GM12872 (cell line): ENCODE measurements around the gene OXLD1.

Experiments
- TF ChIP-seq, protein P1 (sequence below): IDR thresholded peaks from 3 replicates; pipeline ENCODE4 v1.5.1; 2011; ENCODE audit warnings: low read depth, mild to moderate bottlenecking, low read length, moderate library complexity; ENCODE audit not compliant: insufficient read depth

Gene OXLD1

DNA sequence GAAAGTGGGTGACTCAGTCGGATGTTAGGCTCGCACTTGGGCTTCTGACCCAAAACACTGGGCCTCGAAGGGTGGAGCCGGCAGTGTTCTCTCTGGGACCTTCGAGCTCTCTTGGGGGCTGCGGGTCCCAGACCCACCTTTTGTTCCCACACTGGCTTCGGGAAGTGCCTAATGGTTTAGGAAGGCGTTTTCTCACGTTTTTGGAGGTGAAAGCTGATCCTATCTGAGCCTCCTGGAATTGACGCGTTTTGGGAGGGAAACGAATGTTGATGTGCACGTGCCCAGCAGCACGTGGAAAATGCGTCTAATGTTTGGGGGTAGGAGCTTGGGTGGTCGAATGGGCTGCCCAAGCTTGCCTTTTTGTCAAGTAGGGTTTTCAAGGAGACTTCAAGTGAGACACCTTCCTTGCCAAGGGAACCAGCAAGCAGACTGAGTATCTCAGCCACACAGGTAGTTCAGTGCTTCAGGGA, 18.1 kb upstream of the OXLD1 start:
- TF ChIP-seq, protein P1, sequence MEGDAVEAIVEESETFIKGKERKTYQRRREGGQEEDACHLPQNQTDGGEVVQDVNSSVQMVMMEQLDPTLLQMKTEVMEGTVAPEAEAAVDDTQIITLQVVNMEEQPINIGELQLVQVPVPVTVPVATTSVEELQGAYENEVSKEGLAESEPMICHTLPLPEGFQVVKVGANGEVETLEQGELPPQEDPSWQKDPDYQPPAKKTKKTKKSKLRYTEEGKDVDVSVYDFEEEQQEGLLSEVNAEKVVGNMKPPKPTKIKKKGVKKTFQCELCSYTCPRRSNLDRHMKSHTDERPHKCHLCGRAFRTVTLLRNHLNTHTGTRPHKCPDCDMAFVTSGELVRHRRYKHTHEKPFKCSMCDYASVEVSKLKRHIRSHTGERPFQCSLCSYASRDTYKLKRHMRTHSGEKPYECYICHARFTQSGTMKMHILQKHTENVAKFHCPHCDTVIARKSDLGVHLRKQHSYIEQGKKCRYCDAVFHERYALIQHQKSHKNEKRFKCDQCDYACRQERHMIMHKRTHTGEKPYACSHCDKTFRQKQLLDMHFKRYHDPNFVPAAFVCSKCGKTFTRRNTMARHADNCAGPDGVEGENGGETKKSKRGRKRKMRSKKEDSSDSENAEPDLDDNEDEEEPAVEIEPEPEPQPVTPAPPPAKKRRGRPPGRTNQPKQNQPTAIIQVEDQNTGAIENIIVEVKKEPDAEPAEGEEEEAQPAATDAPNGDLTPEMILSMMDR: no peak

DNA sequence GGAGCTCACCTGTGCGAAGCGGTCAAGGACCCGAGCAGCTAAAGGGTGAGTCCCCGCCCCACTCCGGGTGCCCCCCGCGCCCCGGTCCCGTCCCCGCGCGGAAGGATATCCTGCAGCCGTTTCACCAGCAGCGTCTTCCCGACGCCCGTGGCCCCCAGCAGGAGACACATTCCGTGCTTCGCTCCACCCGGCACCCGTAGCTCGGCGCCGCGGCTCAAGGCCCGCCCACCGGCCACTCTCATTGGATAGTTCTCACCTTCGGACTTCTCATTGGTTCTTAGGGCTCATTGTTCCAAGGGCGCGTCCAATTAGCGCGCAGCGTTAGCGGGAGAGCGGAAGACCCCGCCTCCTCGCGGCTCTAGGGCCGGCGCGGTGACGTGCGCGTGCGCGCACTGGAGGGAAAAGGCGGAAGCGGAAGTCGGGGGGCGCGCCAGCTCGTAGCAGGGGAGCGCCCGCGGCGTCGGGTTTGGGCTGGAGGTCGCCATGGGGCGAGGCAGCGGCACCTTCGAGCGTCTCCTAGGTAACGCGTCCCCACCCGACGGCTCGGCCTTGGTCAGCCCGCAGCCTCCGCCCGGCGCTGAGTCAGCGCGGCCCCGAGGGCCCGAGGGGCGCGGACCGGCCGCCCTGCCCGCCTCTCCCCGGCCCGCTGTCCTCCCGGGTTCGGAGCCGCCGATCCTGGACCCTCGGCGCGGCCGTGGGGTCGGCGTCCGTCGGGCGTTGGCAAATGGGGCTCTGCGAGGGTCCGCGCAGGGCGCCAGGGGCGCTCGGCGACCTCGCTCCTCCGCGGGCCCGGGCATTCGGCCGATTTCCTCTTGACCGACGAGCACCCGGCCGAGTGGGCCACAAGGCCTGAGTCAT, 17.4 kb upstream of the OXLD1 start, which contains the start of the genes ARL16 and HGS:
TSS of gene ARL16 (minus strand) at position 214 of the 858 bp plus-strand sequence. CDS start at position 170, 44 bp downstream.
TSS of gene HGS (plus strand) at position 428 of the 858 bp plus-strand sequence. CDS start at position 484, 56 bp downstream.
- TF ChIP-seq, protein P1: no peak

DNA sequence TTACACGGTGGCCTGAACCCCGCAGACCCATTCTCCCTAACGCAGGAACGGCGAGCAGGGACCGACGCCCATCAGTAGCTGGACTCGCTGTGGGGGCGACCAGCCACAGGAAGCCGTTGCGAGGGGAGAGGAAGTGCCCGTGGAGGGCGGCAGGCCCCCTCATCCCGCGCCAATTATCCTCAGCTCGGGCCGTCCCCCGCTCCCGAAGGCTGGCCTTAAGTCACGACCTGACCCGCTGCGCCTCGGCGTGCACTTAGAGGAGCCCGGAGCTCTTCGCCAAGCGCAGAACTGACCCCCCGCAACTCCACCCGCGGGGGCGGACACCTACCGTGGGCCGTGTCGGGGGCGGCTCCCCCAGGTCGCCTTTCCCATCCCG, 16.8 kb upstream of the OXLD1 start:
- TF ChIP-seq, protein P1: no peak

DNA sequence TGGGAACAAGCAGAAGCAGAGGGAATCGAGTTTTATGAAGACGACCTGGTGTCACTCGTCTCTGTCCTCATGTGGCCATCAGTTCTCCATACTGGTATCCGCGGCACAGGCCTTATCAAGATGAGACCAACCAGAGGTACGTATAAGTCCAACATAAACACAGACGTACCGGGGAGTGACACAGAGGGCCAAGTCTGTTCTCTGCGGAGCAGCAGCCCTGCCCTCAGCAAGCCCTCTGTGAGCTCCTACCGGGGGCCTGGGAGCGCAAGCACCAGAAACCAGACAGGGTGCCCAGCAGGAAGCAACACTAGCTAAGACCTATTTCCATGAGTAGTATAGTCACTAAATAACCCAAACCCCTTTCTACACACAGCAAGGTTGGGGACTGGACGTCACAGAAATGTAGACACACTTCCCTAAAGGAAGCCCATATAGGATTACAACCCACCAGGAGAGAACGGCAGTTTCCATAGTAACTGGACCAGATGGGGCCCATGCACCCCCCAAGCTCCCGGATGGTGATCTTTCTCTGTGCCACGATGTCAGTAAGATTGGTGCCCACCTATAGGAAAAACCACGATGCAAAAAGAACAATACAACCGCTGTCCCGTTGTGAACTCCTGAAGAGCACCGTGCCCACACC, 16.3 kb upstream of the OXLD1 start:
- TF ChIP-seq, protein P1: no peak

- TF ChIP-seq, protein P1: no peak
Observed at GRCh38 chr17:81681672-81682071, 15.3 kb upstream of the OXLD1 start.

DNA sequence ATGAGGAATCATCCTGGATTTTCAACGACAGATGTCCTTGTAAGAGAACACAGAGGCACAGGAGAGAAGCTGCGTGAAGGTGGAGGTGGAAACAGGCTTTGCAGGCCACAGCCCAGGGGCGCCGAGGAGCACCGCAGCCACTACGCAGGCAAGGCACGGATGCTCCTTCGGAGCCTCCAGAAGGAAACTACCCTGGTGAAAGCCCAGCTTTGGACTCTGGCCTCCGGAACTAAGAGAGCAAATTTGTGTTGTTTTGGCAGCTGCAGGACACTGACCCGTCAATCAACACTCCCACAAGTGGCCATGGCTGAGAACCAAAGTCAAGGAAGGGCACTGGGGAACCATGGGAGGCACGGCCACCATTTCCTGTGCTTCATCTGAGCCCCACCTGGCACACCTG, 13.7 kb upstream of the OXLD1 start:
- TF ChIP-seq, protein P1: no peak

- TF ChIP-seq, protein P1: no peak
Observed at GRCh38 chr17:81676906-81677305, 10.5 kb upstream of the OXLD1 start.
